Activated CD4-positive, alpha-beta memory T cell treated with anti-CD3 and anti-CD28 coated beads for 36 hours (primary cell): ENCODE data around the gene TLNRD1. TPM values are rescaled to one million over a fixed set of nuclear protein-coding genes. Genes with fewer than 3 reads are reported as not detected.
A peak's percentile ranks its signal among the peaks of the same experiment; 100 is the strongest.

ENCODE experiments used
- CTCF ChIA-PET: fragments of 350-600 bp; sonication (Branson Sonifier 250); formaldehyde crosslinking; loops from one replicate; lab custom pipeline; 2021; ENCODE audit warnings: antibody characterized with exemption, inconsistent platforms; lab: Charles Lee
- POLR2A ChIA-PET: fragments of 350-600 bp; sonication (Branson Sonifier 250); formaldehyde crosslinking; loops from one replicate; lab custom pipeline; 2021; ENCODE audit warnings: antibody characterized with exemption; lab: Charles Lee
- DNase-seq: peaks from one replicate; pipeline ENCODE4 v3.0.0-alpha.2; 2020
- H3K27ac Mint-ChIP-seq: one replicate; pipeline ENCODE4 v1.8.0; 2021; ENCODE audit warnings: mixed read lengths
- H3K27me3 Mint-ChIP-seq: one replicate; pipeline ENCODE4 v1.8.0; 2021; ENCODE audit warnings: mixed read lengths
- H3K36me3 Mint-ChIP-seq: one replicate; pipeline ENCODE4 v1.8.0; 2021; ENCODE audit warnings: mixed read lengths
- H3K4me1 Mint-ChIP-seq: one replicate; pipeline ENCODE4 v1.8.0; 2021; ENCODE audit warnings: low read depth, mixed read lengths
- H3K4me3 Mint-ChIP-seq: one replicate; pipeline ENCODE4 v1.8.0; 2021; ENCODE audit warnings: mild to moderate bottlenecking, mixed read lengths
- H3K9me3 Mint-ChIP-seq: one replicate; pipeline ENCODE4 v1.8.0; 2021; ENCODE audit warnings: mixed read lengths
- intact Hi-C: fragments of 100-400 bp; cut with micrococcal nuclease; formaldehyde crosslinking; loops from one replicate; pipeline ENCODE4 v1.15.1; 2023
- total RNA-seq, 2 experiments: library from RNA; stranded (reverse); gene quantifications; one replicate each; pipeline ENCODE4 v1.2.3, GENCODE V29; 2021

The TLNRD1 gene
- total RNA-seq, 2 experiments from 2014 or later = 23.5 to 25.4 TPM

- peaks cover 15% of the 10 kb centered on the region for H3K36me3 Mint-ChIP-seq
- no peaks in the 10 kb centered on the region for H3K27me3 Mint-ChIP-seq
- ChIA-PET POLR2A (interaction anchor here (1.0 to 1.6 kb wide), 2 partner anchors 9 to 11 kb away, joined by 3 to 12 read pairs; no protein-coding TSS in a partner anchor), CTCF (interaction anchor here (0.6 to 3.4 kb wide), 6 partner anchors 9 to 275 kb away, joined by 3 to 27 read pairs (median 4); no protein-coding TSS in a partner anchor)
- peaks cover 42% of the 10 kb centered on the region for H3K4me1 Mint-ChIP-seq
- no peak overlapping the region for H3K4me3 Mint-ChIP-seq
- intact Hi-C loops = loop anchor here (5.0 kb wide), 1 partner anchor 41 kb away; no protein-coding TSS in a partner anchor
- peak overlapping the region; percentile 25 for H3K27ac Mint-ChIP-seq
- DNase-seq = no peak
- H3K9me3 Mint-ChIP-seq = peaks cover under 1% of the 10 kb centered on the region
Measured at GRCh38 chr15:80990955-80991354, 9.8 kb upstream of the TLNRD1 start.

DNA sequence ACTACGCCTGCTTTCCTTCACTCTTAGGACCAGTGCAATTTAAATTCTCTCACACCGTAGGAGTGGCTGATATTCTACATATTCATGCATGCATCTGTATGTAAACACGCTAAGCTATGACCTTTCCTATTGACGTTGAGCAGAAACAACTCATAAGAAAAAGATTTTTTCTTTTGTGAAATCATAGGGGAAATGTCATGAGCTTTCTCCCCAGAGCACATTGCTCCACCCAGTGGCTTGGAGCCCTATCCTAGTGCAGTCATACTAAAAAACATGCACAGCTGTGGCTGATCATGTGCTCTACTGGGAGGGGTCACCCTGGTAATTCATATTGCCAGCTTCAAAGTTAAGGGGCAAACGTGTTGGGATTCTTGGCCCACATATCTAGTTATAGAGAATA lies 9.3 kb upstream of the TLNRD1 start:
- ChIA-PET CTCF (interaction anchor here (0.6 to 3.4 kb wide), 6 partner anchors 8 to 275 kb away, joined by 3 to 27 read pairs (median 4); no protein-coding TSS in a partner anchor), POLR2A (interaction anchor here (1.0 to 1.6 kb wide), 2 partner anchors 9 to 10 kb away, joined by 3 to 12 read pairs; no protein-coding TSS in a partner anchor)
- Mint-ChIP-seq H3K9me3 (peaks cover 5% of the 10 kb centered on the region), H3K4me3 (no peak overlapping the region), H3K36me3 (peaks cover 15% of the 10 kb centered on the region), H3K27ac (peak overlapping the region; percentile 25), H3K4me1 (peaks cover 41% of the 10 kb centered on the region), H3K27me3 (no peaks in the 10 kb centered on the region)
- intact Hi-C loops = loop anchor here (5.0 kb wide), 1 partner anchor 41 kb away; no protein-coding TSS in a partner anchor
- DNase-seq = peak; percentile 48

GRCh38 chr15:80992006-80992405 lies 8.7 kb upstream of the TLNRD1 start:
- H3K27ac Mint-ChIP-seq = no peak overlapping the region
- no peak for DNase-seq
- no peaks in the 10 kb centered on the region for H3K27me3 Mint-ChIP-seq
- CTCF ChIA-PET = interaction anchor here (1.0 to 3.4 kb wide), 4 partner anchors 8 to 274 kb away, joined by 4 to 27 read pairs (median 8); no protein-coding TSS in a partner anchor
- peaks cover 35% of the 10 kb centered on the region for H3K4me1 Mint-ChIP-seq
- H3K9me3 Mint-ChIP-seq = peaks cover 5% of the 10 kb centered on the region
- intact Hi-C loops = loop anchor here (5.0 kb wide), 1 partner anchor 40 kb away; no protein-coding TSS in a partner anchor
- POLR2A ChIA-PET = interaction anchor here (1.0 to 1.6 kb wide), 2 partner anchors 8 to 10 kb away, joined by 3 to 12 read pairs; no protein-coding TSS in a partner anchor
- no peak overlapping the region for H3K4me3 Mint-ChIP-seq
- peaks cover 14% of the 10 kb centered on the region for H3K36me3 Mint-ChIP-seq

GRCh38 chr15:80992441-80992840 lies 8.3 kb upstream of the TLNRD1 start:
- Mint-ChIP-seq H3K27me3 (no peaks in the 10 kb centered on the region), H3K4me1 (peaks cover 32% of the 10 kb centered on the region), H3K4me3 (no peak overlapping the region), H3K36me3 (peaks cover 15% of the 10 kb centered on the region), H3K9me3 (peaks cover 5% of the 10 kb centered on the region), H3K27ac (no peak overlapping the region)
- no peak for DNase-seq
- intact Hi-C loops = loop anchor here (5.0 kb wide), 1 partner anchor 40 kb away; no protein-coding TSS in a partner anchor
- ChIA-PET CTCF (interaction anchor here (2.0 to 3.4 kb wide), 2 partner anchors 116 to 274 kb away, joined by 11 to 27 read pairs; no protein-coding TSS in a partner anchor), POLR2A (no interaction called here)

DNA sequence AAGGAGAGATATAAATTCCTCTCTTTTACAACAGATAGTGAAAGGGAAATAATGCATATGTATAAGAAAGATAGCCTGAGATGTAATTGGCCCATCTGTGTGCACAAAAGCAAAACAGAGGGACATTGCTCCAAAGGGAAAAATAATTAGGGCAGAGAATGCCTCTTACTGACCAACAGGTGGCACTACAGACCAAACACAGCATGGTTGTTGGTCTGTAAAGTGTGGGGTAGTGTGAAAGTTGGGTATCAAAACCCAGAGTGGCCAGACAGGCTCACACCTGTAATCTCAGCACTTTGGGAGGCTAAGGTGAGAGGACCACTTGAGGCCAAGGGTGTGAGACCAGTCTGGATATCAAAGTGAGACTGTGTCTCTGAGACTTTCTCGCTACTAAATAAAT lies 4.5 kb upstream of the TLNRD1 start:
- ChIA-PET CTCF (interaction anchor here (0.9 to 6.3 kb wide), 3 partner anchors 110 to 270 kb away, joined by 3 to 53 read pairs (median 24); no protein-coding TSS in a partner anchor), POLR2A (no interaction called here)
- Mint-ChIP-seq H3K4me1 (peaks cover 23% of the 10 kb centered on the region), H3K9me3 (peaks cover 5% of the 10 kb centered on the region), H3K27me3 (no peaks in the 10 kb centered on the region), H3K27ac (no peak overlapping the region), H3K4me3 (no peak overlapping the region), H3K36me3 (peaks cover 2% of the 10 kb centered on the region)
- DNase-seq = no peak
- intact Hi-C loops = loop anchor here (1.0 kb wide), 2 partner anchors 110 to 270 kb away; no protein-coding TSS in a partner anchor

DNA sequence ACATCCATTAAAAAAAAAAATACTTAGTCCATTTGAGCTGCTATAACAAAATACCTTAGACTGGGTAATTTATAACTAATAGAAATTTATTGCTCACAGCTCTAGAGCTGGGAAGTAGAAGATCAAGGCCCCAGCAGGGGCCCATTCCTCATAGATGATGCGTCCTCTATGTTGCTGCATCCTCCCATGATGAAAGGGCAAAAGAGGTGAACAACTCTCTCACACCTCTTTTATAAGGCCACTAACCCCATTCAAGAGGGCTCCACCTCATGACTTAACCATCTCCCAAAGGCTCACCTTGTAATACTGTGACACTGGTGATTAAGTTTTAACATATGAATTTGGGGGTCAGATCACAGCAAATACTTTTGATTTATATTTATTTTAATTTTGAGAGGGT lies 3.0 kb upstream of the TLNRD1 start:
- ChIA-PET POLR2A (no interaction called here), CTCF (interaction anchor here (0.7 to 6.3 kb wide), 3 partner anchors 108 to 269 kb away, joined by 3 to 53 read pairs (median 5); no protein-coding TSS in a partner anchor)
- H3K27ac Mint-ChIP-seq = no peak overlapping the region
- H3K36me3 Mint-ChIP-seq = peaks cover 2% of the 10 kb centered on the region
- intact Hi-C loops = no loop called here
- no peak overlapping the region for H3K4me3 Mint-ChIP-seq
- H3K4me1 Mint-ChIP-seq = peaks cover 15% of the 10 kb centered on the region
- peaks cover 5% of the 10 kb centered on the region for H3K9me3 Mint-ChIP-seq
- no peaks in the 10 kb centered on the region for H3K27me3 Mint-ChIP-seq
- no peak for DNase-seq

DNA sequence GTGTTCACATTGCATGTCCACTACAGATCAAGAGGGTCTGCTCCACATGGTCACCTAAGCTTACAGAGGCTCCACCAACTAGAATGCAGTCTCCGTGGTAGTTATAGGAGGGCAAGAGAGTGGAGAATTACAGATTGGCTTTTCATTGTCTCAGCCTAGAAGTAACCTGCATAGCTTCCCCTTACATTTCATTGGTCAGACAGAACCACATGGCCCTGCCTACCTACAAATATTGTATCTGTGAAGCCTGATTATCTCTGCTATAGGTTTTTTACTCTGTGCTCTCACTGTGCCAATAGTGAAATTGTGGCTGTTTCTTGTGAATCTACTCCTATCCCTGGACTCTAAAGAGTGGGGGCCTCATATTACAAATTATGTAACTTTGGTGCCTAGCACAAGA lies 2.5 kb upstream of the TLNRD1 start:
- H3K36me3 Mint-ChIP-seq = peaks cover 4% of the 10 kb centered on the region
- no peaks in the 10 kb centered on the region for H3K27me3 Mint-ChIP-seq
- peaks cover 5% of the 10 kb centered on the region for H3K9me3 Mint-ChIP-seq
- peaks cover 18% of the 10 kb centered on the region for H3K4me1 Mint-ChIP-seq
- no peak for DNase-seq
- intact Hi-C loops = no loop called here
- CTCF ChIA-PET = interaction anchor here (0.7 to 6.3 kb wide), 3 partner anchors 107 to 268 kb away, joined by 3 to 53 read pairs (median 5); no protein-coding TSS in a partner anchor
- peak overlapping the region; percentile 51 for H3K27ac Mint-ChIP-seq
- POLR2A ChIA-PET = no interaction called here
- H3K4me3 Mint-ChIP-seq = no peak overlapping the region

DNA sequence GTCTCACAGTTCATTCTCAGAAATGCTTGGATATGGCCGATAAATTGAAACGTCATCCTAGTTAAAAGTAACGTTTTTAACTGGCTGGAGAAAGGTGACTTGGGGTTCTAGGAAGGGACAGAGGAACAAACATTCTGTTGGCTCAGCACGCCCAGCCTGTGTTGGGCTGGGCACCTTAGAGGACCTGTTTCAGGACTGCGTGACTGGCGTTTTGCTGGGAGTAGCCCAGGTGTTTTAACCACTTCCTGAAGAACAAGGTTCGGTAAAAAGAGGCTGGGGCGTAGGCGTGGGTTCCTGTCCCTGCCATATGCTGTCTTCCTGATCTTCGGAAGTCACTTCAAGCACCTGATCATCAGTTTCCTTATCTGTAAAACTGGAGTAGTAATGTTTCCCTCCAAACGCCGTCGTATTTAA lies 1.1 kb upstream of the TLNRD1 start:
- peaks cover 32% of the 10 kb centered on the region for H3K4me1 Mint-ChIP-seq

DNA sequence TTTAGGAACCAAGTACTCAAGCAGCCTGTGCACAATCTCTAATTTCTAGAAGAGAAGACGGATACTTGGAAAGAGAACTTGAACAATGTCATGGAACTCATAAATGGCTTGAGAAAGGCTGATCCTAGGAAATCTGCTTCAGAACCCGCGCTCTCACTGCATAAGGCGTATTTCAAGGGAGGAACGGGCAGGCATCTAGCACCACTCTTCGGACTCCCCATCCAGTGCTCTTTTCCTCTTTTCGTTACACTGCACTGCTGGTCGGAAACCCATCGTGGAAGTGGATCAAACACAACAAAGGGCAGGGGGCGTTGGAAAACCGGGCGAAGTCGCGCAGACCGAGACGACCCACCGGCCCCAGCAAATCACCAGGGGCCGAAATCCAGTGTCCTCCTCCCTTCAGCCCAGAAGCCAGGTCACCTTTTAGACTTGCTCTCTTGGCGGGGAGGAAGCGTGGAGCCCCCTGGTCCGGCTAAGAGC lies 539 bp upstream of the TLNRD1 start:
- H3K4me1 Mint-ChIP-seq = peaks cover 38% of the 10 kb centered on the region
- no peak for DNase-seq
- POLR2A ChIA-PET = interaction anchor here (1.0 to 3.0 kb wide), 7 partner anchors 9 to 302 kb away, joined by 3 to 22 read pairs (median 6); no protein-coding TSS in a partner anchor
- CTCF ChIA-PET = interaction anchor here (0.5 to 6.3 kb wide), 4 partner anchors 9 to 266 kb away, joined by 3 to 53 read pairs (median 4); no protein-coding TSS in a partner anchor
- peak overlapping the region; percentile 97 for H3K4me3 Mint-ChIP-seq
- no peaks in the 10 kb centered on the region for H3K27me3 Mint-ChIP-seq
- peak overlapping the region; percentile 99 for H3K27ac Mint-ChIP-seq
- H3K36me3 Mint-ChIP-seq = peaks cover 18% of the 10 kb centered on the region
- H3K9me3 Mint-ChIP-seq = peaks cover 5% of the 10 kb centered on the region
- intact Hi-C loops = loop anchor here (1.0 to 2.0 kb wide), 3 partner anchors 11 to 1047 kb away; partner anchors contain the start of genes MESD and MEX3B

More for the DNA sequence above, 1.1 kb upstream of the TLNRD1 start:
- ChIA-PET CTCF (interaction anchor here (1.4 to 6.3 kb wide), 3 partner anchors 9 to 267 kb away, joined by 3 to 53 read pairs (median 4); no protein-coding TSS in a partner anchor), POLR2A (interaction anchor here (1.3 to 3.0 kb wide), 3 partner anchors 8 to 295 kb away, joined by 3 to 22 read pairs (median 7); no protein-coding TSS in a partner anchor)
- Mint-ChIP-seq H3K27me3 (no peaks in the 10 kb centered on the region), H3K4me3 (peak overlapping the region; percentile 97), H3K36me3 (peaks cover 17% of the 10 kb centered on the region), H3K9me3 (peaks cover 5% of the 10 kb centered on the region), H3K27ac (peak overlapping the region; percentile 99)
- intact Hi-C loops = loop anchor here (1.0 to 2.0 kb wide), 3 partner anchors 10 to 1047 kb away; partner anchors contain the start of genes MESD and MEX3B
- peak; percentile 82 for DNase-seq

DNA sequence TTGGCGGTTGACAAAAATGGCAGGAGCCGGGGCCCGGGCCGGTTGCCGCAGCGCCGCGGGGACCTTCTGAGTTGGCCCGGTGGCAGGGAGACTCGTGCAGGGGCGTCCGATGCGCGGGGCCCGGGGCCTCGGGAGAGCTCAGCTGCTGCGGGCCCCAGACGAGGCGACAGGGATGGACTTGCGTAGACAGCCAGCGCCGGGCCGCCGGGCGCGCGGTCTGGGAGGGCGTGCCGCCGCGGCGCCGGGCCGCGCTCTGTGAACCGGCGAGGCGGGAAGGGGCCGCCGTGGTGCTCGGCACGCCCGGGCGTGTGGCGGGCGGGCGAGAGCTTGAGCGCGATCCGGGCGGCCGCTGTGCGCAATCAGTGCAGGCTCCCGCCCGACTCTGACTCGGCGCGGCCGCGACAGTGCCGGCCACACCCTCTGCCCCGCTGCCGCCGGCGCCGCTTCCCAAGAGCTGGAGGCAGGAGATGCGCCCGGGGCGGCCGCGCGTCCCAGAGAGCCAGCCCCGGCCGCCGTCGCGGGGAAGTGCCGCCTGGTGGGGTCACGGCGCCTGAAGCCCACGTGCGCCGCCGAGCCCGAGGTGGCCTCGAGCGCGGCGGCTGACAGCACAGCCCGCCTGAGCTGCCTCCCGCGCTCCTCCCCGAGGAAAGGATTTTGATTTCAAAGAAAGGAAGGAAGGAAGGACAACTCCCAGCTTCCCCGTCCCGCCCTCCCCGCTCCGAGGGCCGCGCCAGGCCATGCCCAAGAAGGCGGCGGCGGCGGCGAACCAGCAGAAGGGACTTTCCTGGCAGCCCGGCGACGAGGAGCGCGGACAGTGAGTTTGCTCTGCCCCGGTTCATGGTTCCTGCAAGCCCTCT lies 657 bp downstream of the TLNRD1 start:
- intact Hi-C loops = loop anchor here (1.0 to 2.0 kb wide), 2 partner anchors 22 to 1045 kb away; partner anchors contain the start of gene MEX3B
- Mint-ChIP-seq H3K9me3 (no peaks in the 10 kb centered on the region), H3K4me3 (peak overlapping the region; percentile 97), H3K36me3 (peaks cover 18% of the 10 kb centered on the region), H3K4me1 (peaks cover 44% of the 10 kb centered on the region), H3K27ac (peak overlapping the region; percentile 99), H3K27me3 (no peaks in the 10 kb centered on the region)
- DNase-seq = peak; percentile 64
- ChIA-PET CTCF (interaction anchor here (1.1 to 6.3 kb wide), 5 partner anchors 11 to 265 kb away, joined by 3 to 53 read pairs (median 5); no protein-coding TSS in a partner anchor), POLR2A (interaction anchor here (0.5 to 3.0 kb wide), 11 partner anchors 8 to 1030 kb away, joined by 3 to 22 read pairs (median 5); partner anchors contain the start of gene BCL2A1)

- Mint-ChIP-seq H3K4me1 (peaks cover 46% of the 10 kb centered on the region), H3K27me3 (no peaks in the 10 kb centered on the region), H3K36me3 (peaks cover 18% of the 10 kb centered on the region), H3K4me3 (peak overlapping the region; percentile 80), H3K9me3 (no peaks in the 10 kb centered on the region), H3K27ac (peak overlapping the region; percentile 99)
- DNase-seq = no peak
- CTCF ChIA-PET = interaction anchor here (1.1 to 6.3 kb wide), 5 partner anchors 11 to 264 kb away, joined by 3 to 53 read pairs (median 5); no protein-coding TSS in a partner anchor
- intact Hi-C loops = no loop called here
- POLR2A ChIA-PET = interaction anchor here (1.2 to 3.0 kb wide), 8 partner anchors 8 to 1031 kb away, joined by 3 to 22 read pairs (median 6); partner anchors contain the start of gene BCL2A1
Measured at GRCh38 chr15:81002009-81002330, 1.2 kb downstream of the TLNRD1 start.
